Mesenchymal stem cell (in vitro differentiated cells and primary cell): ENCODE measurements around the gene MAPK13.

Source experiments
- DNase-seq: peaks from one replicate; pipeline ENCODE4 v3.0.0-alpha.2; 2013
- H2AFZ ChIP-seq: one replicate; pipeline ENCODE4 v1.6.1; 2013; ENCODE audit warnings: low read depth, mild to moderate bottlenecking, control low read depth, inconsistent platforms, low read length, moderate library complexity
- H2AK5ac ChIP-seq: 2 replicates; pipeline ENCODE4 v1.6.1; 2013; ENCODE audit warnings: low read length, moderate library complexity, mild to moderate bottlenecking, inconsistent platforms; ENCODE audit not compliant: severe bottlenecking
- H2BK120ac ChIP-seq: one replicate; pipeline ENCODE4 v1.6.1; 2013; ENCODE audit warnings: low read depth, mild to moderate bottlenecking, inconsistent platforms, low read length, moderate library complexity
- H2BK12ac ChIP-seq, 2 experiments: one replicate each; pipeline ENCODE4 v1.6.1; 2013; ENCODE audit warnings: inconsistent platforms in 2 of 2, low read length in 2 of 2, mild to moderate bottlenecking in 2 of 2, moderate library complexity in 2 of 2, control low read depth in 1 of 2
- H2BK15ac ChIP-seq: one replicate; pipeline ENCODE4 v1.6.1; 2013; ENCODE audit warnings: mild to moderate bottlenecking, low read depth, inconsistent platforms; ENCODE audit not compliant: poor library complexity, severe bottlenecking
- H2BK5ac ChIP-seq: 2 replicates; pipeline ENCODE4 v1.6.1; 2013; ENCODE audit warnings: low read depth, mild to moderate bottlenecking, low read length, control low read depth, inconsistent platforms; ENCODE audit not compliant: poor library complexity, severe bottlenecking
- H3K14ac ChIP-seq, 2 experiments: one replicate each; pipeline ENCODE4 v1.6.1; 2013; ENCODE audit warnings: inconsistent platforms in 2 of 2, low read length in 2 of 2, control low read depth in 1 of 2, mild to moderate bottlenecking in 1 of 2, moderate library complexity in 1 of 2
- H3K18ac ChIP-seq, 2 experiments: one replicate each; pipeline ENCODE4 v1.6.1; 2013; ENCODE audit warnings: inconsistent platforms in 2 of 2, low read length in 2 of 2, control low read depth in 1 of 2, low read depth in 1 of 2, mild to moderate bottlenecking in 1 of 2
- H3K23ac ChIP-seq, 2 experiments: one replicate each; pipeline ENCODE4 v1.6.1; 2013; ENCODE audit warnings: inconsistent platforms in 2 of 2, low read length in 2 of 2, mild to moderate bottlenecking in 2 of 2, moderate library complexity in 2 of 2, control low read depth in 1 of 2
- H3K27ac ChIP-seq: 2 replicates; pipeline ENCODE4 v1.5.1; 2013; ENCODE audit warnings: mild to moderate bottlenecking, moderate library complexity, low read length, control low read depth, inconsistent platforms; ENCODE audit not compliant: poor library complexity, severe bottlenecking
- H3K27me3 ChIP-seq, 2 experiments: 2 replicates each; pipeline versions ENCODE4 v1.6.1 to v1.7.0; 2013; ENCODE audit warnings: low read length in 2 of 2, mild to moderate bottlenecking in 2 of 2, moderate library complexity in 2 of 2, control low read depth in 1 of 2, inconsistent platforms in 1 of 2; ENCODE audit not compliant: control insufficient read depth in 1 of 2, insufficient read depth in 1 of 2
- H3K36me3 ChIP-seq, 2 experiments: 2 replicates each; pipeline versions ENCODE4 v1.6.1 to v1.7.0; 2013; ENCODE audit warnings: low read length in 2 of 2, control low read depth in 1 of 2, inconsistent platforms in 1 of 2, low read depth in 1 of 2, mild to moderate bottlenecking in 1 of 2; ENCODE audit not compliant: insufficient read depth in 2 of 2, control insufficient read depth in 1 of 2
- H3K4ac ChIP-seq, 2 experiments: one replicate each; pipeline ENCODE4 v1.6.1; 2013; ENCODE audit warnings: inconsistent platforms in 2 of 2, low read length in 2 of 2, mild to moderate bottlenecking in 2 of 2, moderate library complexity in 2 of 2, control low read depth in 1 of 2, low read depth in 1 of 2
- H3K4me1 ChIP-seq: 2 replicates; pipeline ENCODE4 v1.6.1; 2013; ENCODE audit warnings: low read depth, low read length, control low read depth; ENCODE audit not compliant: control insufficient read depth, insufficient read depth
- H3K4me2 ChIP-seq: 2 replicates; pipeline ENCODE4 v1.6.1; 2013; ENCODE audit warnings: low read length, mild to moderate bottlenecking, inconsistent platforms; ENCODE audit not compliant: poor library complexity, severe bottlenecking
- H3K4me3 ChIP-seq, 2 experiments: 2 replicates each; pipeline versions ENCODE4 v1.5.1 to v1.7.0; 2013; ENCODE audit warnings: low read length in 2 of 2, mild to moderate bottlenecking in 2 of 2, control low read depth in 1 of 2, low read depth in 1 of 2; ENCODE audit not compliant: insufficient read depth in 1 of 2
- H3K79me1 ChIP-seq: replicated peaks from 2 replicates; pipeline ENCODE4 v1.6.1; 2013; ENCODE audit warnings: mild to moderate bottlenecking, control low read depth, low read length, inconsistent platforms; ENCODE audit not compliant: poor library complexity, severe bottlenecking
- H3K9ac ChIP-seq: 2 replicates; pipeline ENCODE4 v1.7.0; 2013; ENCODE audit warnings: mild to moderate bottlenecking, low read length, moderate library complexity
- H3K9me3 ChIP-seq: 2 replicates; pipeline ENCODE4 v1.7.0; 2013; ENCODE audit warnings: mild to moderate bottlenecking, low read length; ENCODE audit not compliant: control insufficient read depth
- H4K8ac ChIP-seq: one replicate; pipeline ENCODE4 v1.6.1; 2013; ENCODE audit warnings: inconsistent platforms, mild to moderate bottlenecking, low read length, moderate library complexity
- H4K91ac ChIP-seq: one replicate; pipeline ENCODE4 v1.6.1; 2013; ENCODE audit warnings: mild to moderate bottlenecking, low read length, inconsistent platforms
- WGBS: methylation state at CpG from one replicate; pipeline ENCODE4 v1.1.7; 2013; ENCODE audit warnings: mixed read lengths; 5-methylcytosine and 5-hydroxymethylcytosine counted together

The MAPK13 gene

GRCh38 chr6:36102853-36103252, 27.5 kb upstream of the MAPK13 start:
- no peaks in the 10 kb centered on the region for H3K27me3 ChIP-seq
- no peak overlapping the region for H4K91ac ChIP-seq
- no peak overlapping the region for H3K9ac ChIP-seq
- WGBS = 100% methylated on average over 1 of the region's 4 CpGs
- no peaks in the 10 kb centered on the region for H3K9me3 ChIP-seq
- no peak overlapping the region for H3K23ac ChIP-seq
- H2BK15ac ChIP-seq = no peak overlapping the region
- peaks cover 18 to 71% of the 10 kb centered on the region in 2 experiments for H3K36me3 ChIP-seq
- no peak overlapping the region for H2BK5ac ChIP-seq
- H3K4me3 ChIP-seq = no peak overlapping the region
- H3K27ac ChIP-seq = no peak overlapping the region
- no peaks in the 10 kb centered on the region for H3K4me1 ChIP-seq
- H3K79me1 ChIP-seq = peaks cover 19% of the 10 kb centered on the region
- H3K18ac ChIP-seq = no peak overlapping the region
- no peak overlapping the region for H3K4ac ChIP-seq
- no peak overlapping the region for H2BK12ac ChIP-seq
- DNase-seq = no peak
- H3K4me2 ChIP-seq = no peak overlapping the region
- no peak overlapping the region for H2AFZ ChIP-seq
- H2BK120ac ChIP-seq = no peak overlapping the region
- no peak overlapping the region for H2AK5ac ChIP-seq
- no peak overlapping the region for H4K8ac ChIP-seq
- H3K14ac ChIP-seq = no peak overlapping the region

- DNase-seq = no peak
- H2BK5ac ChIP-seq = no peak overlapping the region
- 83% methylated on average over 2 of the region's 2 CpGs for WGBS
- no peaks in the 10 kb centered on the region for H3K9me3 ChIP-seq
- peaks cover 22% of the 10 kb centered on the region for H3K79me1 ChIP-seq
- H2BK120ac ChIP-seq = no peak overlapping the region
- no peaks in the 10 kb centered on the region for H3K27me3 ChIP-seq
- H3K4me3 ChIP-seq = no peak overlapping the region
- H3K14ac ChIP-seq = no peak overlapping the region
- no peak overlapping the region for H2BK12ac ChIP-seq
- H3K9ac ChIP-seq = peak overlapping the region; percentile 25
- H3K23ac ChIP-seq = no peak overlapping the region
- H4K91ac ChIP-seq = no peak overlapping the region
- no peak overlapping the region for H2AFZ ChIP-seq
- H3K4me2 ChIP-seq = no peak overlapping the region
- no peak overlapping the region for H3K27ac ChIP-seq
- no peak overlapping the region for H3K18ac ChIP-seq
- no peak overlapping the region for H2AK5ac ChIP-seq
- H3K4ac ChIP-seq = no peak overlapping the region
- H4K8ac ChIP-seq = no peak overlapping the region
- peaks cover 31 to 84% of the 10 kb centered on the region in 2 experiments for H3K36me3 ChIP-seq
- H2BK15ac ChIP-seq = no peak overlapping the region
- no peaks in the 10 kb centered on the region for H3K4me1 ChIP-seq
Measured at GRCh38 chr6:36104836-36105235, 25.5 kb upstream of the MAPK13 start.

- Histone ChIP-seq H3K4ac (no peak overlapping the region), H3K36me3 (peaks cover 27 to 68% of the 10 kb centered on the region in 2 experiments), H3K14ac (no peak overlapping the region), H2BK15ac (no peak overlapping the region), H3K23ac (no peak overlapping the region), H2BK12ac (no peak overlapping the region), H3K4me1 (peaks cover 2% of the 10 kb centered on the region), H2AFZ (no peak overlapping the region), H3K4me3 (no peak overlapping the region), H3K18ac (no peak overlapping the region), H3K4me2 (no peak overlapping the region), H2BK120ac (no peak overlapping the region), H2AK5ac (no peak overlapping the region), H3K79me1 (peaks cover 13% of the 10 kb centered on the region), H4K91ac (no peak overlapping the region), H4K8ac (no peak overlapping the region), H3K9me3 (no peaks in the 10 kb centered on the region), H3K9ac (no peak overlapping the region), H3K27ac (no peak overlapping the region), H2BK5ac (no peak overlapping the region), H3K27me3 (no peaks in the 10 kb centered on the region)
- no peak for DNase-seq
- 97% methylated on average over 5 of the region's 7 CpGs for WGBS
Measured at GRCh38 chr6:36109092-36109491, 21.2 kb upstream of the MAPK13 start.

GRCh38 chr6:36110050-36110449, 20.3 kb upstream of the MAPK13 start:
- no peak overlapping the region for H3K4me2 ChIP-seq
- no peaks in the 10 kb centered on the region for H3K27me3 ChIP-seq
- H3K4me1 ChIP-seq = peaks cover 2% of the 10 kb centered on the region
- H2AK5ac ChIP-seq = no peak overlapping the region
- peaks cover 8% of the 10 kb centered on the region for H3K79me1 ChIP-seq
- H2BK5ac ChIP-seq = no peak overlapping the region
- H2BK120ac ChIP-seq = no peak overlapping the region
- H3K14ac ChIP-seq = no peak overlapping the region
- no peak overlapping the region for H2BK15ac ChIP-seq
- no peak for DNase-seq
- no peak overlapping the region for H3K4ac ChIP-seq
- no peak overlapping the region for H3K27ac ChIP-seq
- no peak overlapping the region for H2AFZ ChIP-seq
- H3K9ac ChIP-seq = peak overlapping the region; percentile 60
- no peak overlapping the region for H4K8ac ChIP-seq
- H3K36me3 ChIP-seq = peaks cover 25 to 66% of the 10 kb centered on the region in 2 experiments
- 81% methylated on average over 3 of the region's 3 CpGs for WGBS
- H3K23ac ChIP-seq = no peak overlapping the region
- H3K9me3 ChIP-seq = no peaks in the 10 kb centered on the region
- no peak overlapping the region for H3K18ac ChIP-seq
- H4K91ac ChIP-seq = no peak overlapping the region
- no peak overlapping the region for H2BK12ac ChIP-seq
- H3K4me3 ChIP-seq = no peak overlapping the region
